Chondrocyte (in vitro differentiated cells): Measurements from ENCODE around the gene C11orf21. TPM values are rescaled to one million over a fixed set of nuclear protein-coding genes. Genes with fewer than 3 reads are reported as not detected.
A peak's percentile ranks its signal among the peaks of the same experiment; 100 is the strongest.

Experiments used
- DNase-seq: peaks from one replicate; pipeline ENCODE4 v3.0.0; 2021; ENCODE audit warnings: mixed read lengths, low spot score
- H3K27ac Mint-ChIP-seq: one replicate; pipeline ENCODE4 v1.8.0; 2021; ENCODE audit warnings: mild to moderate bottlenecking, moderate library complexity, mixed read lengths; ENCODE audit not compliant: unreplicated experiment
- H3K27me3 Mint-ChIP-seq: 2 replicates; pipeline ENCODE4 v1.8.0; 2021; ENCODE audit warnings: low read depth, mixed read lengths
- H3K36me3 Mint-ChIP-seq: 2 replicates; pipeline ENCODE4 v1.8.0; 2021; ENCODE audit warnings: low read depth, mixed read lengths
- H3K4me1 Mint-ChIP-seq: 2 replicates; pipeline ENCODE4 v1.8.0; 2021; ENCODE audit warnings: low read depth, mild to moderate bottlenecking, mixed read lengths
- H3K4me3 Mint-ChIP-seq: one replicate; pipeline ENCODE4 v1.8.0; 2021; ENCODE audit warnings: mild to moderate bottlenecking, moderate library complexity, mixed read lengths; ENCODE audit not compliant: unreplicated experiment
- H3K9me3 Mint-ChIP-seq: 2 replicates; pipeline ENCODE4 v1.8.0; 2021; ENCODE audit warnings: low read depth, mixed read lengths
- CTCF ChIP-seq: fragments of 200-600 bp; sonication (generic); IDR thresholded peaks from 2 replicates; pipeline ENCODE4 v1.5.0; 2021; ENCODE audit warnings: antibody characterized with exemption, mild to moderate bottlenecking, moderate library complexity
- total RNA-seq: library from RNA; stranded (reverse); gene quantifications from 3 replicates; pipeline ENCODE4 v1.2.1, GENCODE V29; 2021

C11orf21 gene
- total RNA-seq, 1 donor from 2014 or later, result not detected

DNA sequence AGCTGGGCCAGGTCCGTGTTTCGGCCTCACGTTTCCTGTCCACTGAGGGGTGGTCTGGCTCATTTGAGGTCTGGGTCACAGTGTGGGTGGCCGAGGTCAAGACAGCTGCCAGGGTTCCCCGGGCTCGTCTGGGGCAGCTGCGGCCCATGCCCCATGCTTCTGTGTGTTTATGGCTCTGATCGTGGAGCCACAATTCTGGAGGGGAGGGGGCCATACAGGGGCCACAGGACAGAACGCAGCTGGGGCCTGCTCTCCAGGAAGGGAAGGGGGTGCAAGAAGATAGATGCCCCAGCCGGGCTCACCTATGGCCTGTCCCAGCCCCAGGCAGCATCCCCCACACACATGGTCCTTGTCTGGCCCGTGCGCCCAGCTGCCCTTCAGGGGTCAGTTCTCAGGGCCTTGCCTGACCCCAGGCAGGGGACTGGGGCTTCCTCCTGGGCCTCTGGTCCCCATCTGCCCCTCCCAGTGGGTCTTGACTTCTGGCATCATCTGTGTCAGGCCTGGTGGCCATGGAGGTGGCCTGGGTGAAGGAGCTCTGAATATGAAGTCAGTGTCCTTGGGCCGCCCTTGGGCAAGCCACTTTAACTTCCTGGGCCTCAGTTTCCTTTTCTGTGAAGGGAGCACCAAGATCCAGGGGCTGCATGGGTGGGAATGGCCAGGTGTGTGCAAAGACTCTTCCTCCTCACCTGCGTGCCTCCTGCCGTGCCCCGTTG lies 8.5 kb upstream of the C11orf21 start:
- Mint-ChIP-seq H3K9me3 (no peaks in the 10 kb centered on the region), H3K4me1 (peaks cover 22% of the 10 kb centered on the region), H3K27me3 (no peaks in the 10 kb centered on the region), H3K4me3 (no peak overlapping the region), H3K36me3 (no peaks in the 10 kb centered on the region), H3K27ac (no peak overlapping the region)
- TF ChIP-seq CTCF, result no peak
- DNase-seq, result peak; percentile 86

DNA sequence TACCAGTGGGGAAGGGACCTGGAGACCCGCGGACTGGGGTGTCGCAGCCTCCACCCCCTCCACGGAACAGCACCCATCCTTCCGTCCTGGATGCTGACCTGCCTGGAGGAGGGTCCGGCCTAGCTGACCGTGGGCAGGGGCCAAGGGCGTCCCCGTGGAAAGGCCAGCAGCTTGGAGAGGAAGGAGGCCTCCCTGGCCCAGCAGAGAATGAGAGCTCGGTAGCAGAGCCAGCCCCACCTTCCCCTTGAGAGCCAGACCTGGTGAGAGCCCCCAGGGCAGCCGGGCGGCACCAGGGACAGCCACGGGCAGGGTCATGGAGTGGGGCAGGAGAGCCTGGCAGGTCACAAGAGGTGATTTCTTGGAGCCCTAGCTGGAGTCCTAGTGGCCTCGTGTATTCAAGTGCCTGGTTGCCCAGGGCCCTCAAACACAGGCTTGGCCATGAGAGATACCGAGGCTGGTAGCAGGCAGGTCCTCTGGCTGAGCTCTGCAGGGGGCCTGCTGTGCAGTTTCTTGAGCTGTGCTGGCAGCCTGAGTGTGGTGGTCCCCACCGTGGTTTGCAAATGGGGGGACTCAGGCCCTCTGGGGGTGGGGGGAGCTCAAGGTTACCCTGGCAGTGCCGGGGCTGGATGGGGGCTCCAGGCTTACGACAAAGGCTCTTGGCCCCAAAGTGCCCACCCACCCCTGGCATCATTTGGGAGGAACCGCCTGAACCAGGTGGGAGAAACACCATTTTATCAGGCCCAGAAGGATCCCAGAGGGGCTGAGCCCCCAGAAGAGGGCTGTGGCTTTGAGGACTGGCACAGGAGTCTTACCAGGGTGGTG lies 7.7 kb upstream of the C11orf21 start:
- no peak for DNase-seq
- Mint-ChIP-seq H3K27me3 (no peaks in the 10 kb centered on the region), H3K27ac (no peak overlapping the region), H3K36me3 (no peaks in the 10 kb centered on the region), H3K4me1 (peaks cover 17% of the 10 kb centered on the region), H3K9me3 (no peaks in the 10 kb centered on the region), H3K4me3 (no peak overlapping the region)
- TF ChIP-seq CTCF, result no peak

GRCh38 chr11:2308713-2309112 lies 7.0 kb upstream of the C11orf21 start:
- H3K27ac Mint-ChIP-seq, result no peak overlapping the region
- no peak for DNase-seq
- H3K27me3 Mint-ChIP-seq, result no peaks in the 10 kb centered on the region
- no peak for TF ChIP-seq CTCF
- no peaks in the 10 kb centered on the region for H3K9me3 Mint-ChIP-seq
- no peak overlapping the region for H3K4me3 Mint-ChIP-seq
- no peaks in the 10 kb centered on the region for H3K36me3 Mint-ChIP-seq
- H3K4me1 Mint-ChIP-seq, result peaks cover 17% of the 10 kb centered on the region

DNA sequence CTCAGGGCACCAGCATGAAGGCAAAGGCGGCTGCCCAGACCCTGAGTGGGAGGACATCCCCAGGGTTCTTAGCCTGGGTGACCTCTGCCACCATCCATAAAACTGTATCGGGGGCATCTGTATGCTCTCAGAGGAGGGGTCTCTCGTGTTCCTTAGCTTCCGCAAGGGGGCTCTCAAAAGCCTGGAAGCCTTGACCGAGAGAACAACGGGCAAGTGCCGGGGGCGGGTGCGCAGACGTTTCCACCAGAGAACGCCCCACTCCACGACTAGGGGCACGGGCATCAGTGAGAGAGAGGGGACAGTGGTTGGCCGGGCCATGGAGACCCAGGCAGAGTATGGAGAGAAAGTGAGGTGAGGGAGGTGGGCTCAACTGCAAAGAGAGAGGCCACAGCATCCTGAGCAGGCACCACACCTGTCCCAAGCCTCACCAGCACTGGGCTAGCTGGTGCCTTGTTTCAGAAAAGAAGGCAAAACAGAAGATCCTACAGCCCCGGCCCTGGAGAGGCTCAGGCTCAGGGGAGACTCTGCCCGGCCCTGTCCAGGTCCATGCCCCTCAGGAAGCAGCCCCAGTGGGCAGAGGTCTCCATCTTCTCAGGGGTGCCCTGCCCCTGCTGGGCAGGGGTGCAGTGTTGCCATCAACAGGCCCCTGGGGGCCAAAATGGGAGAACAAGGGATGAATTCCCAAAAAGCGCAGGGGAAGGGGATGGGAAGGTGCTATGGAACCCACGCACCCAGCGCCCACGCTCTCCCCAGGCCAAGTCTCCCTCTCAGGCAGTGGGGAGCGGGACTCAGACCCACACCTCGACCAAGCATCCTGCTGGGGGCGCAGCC lies 6.0 kb upstream of the C11orf21 start:
- Mint-ChIP-seq H3K4me3 (no peak overlapping the region), H3K27me3 (no peaks in the 10 kb centered on the region), H3K9me3 (no peaks in the 10 kb centered on the region), H3K4me1 (peaks cover 17% of the 10 kb centered on the region), H3K36me3 (no peaks in the 10 kb centered on the region), H3K27ac (no peak overlapping the region)
- no peak for DNase-seq
- TF ChIP-seq CTCF, result no peak
